ENCODE results near the gene PKD2L1.
"Not testable (repeated sequence)": the region's sequence is repeated elsewhere in the genome, so short reads cannot be mapped to it uniquely, and the experiment has no call there.

PKD2L1 gene

DNA sequence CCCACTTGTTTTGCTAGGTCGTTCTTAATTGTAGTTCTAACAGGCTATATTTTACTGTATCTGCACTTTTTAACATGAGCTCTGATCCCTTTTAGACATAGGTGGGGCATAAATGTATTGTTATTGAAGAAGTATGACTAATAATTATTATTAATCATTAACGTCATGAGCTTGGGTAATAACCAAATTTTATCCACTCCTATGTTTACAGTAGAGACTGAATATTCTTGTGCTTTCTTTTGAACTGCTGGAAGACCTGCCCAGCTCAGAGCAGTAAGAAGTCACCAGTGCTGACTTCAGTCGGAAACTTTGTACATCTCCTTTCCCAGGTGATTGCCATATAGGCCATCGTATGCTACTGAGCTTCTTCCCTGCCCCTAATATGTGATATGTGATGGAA lies 18.7 kb downstream of the PKD2L1 start:
- no peak overlapping the region for H3K4me3 ChIP-seq (ENCODE audit: low read depth, low read length)
- TF ChIP-seq, protein P1, sequence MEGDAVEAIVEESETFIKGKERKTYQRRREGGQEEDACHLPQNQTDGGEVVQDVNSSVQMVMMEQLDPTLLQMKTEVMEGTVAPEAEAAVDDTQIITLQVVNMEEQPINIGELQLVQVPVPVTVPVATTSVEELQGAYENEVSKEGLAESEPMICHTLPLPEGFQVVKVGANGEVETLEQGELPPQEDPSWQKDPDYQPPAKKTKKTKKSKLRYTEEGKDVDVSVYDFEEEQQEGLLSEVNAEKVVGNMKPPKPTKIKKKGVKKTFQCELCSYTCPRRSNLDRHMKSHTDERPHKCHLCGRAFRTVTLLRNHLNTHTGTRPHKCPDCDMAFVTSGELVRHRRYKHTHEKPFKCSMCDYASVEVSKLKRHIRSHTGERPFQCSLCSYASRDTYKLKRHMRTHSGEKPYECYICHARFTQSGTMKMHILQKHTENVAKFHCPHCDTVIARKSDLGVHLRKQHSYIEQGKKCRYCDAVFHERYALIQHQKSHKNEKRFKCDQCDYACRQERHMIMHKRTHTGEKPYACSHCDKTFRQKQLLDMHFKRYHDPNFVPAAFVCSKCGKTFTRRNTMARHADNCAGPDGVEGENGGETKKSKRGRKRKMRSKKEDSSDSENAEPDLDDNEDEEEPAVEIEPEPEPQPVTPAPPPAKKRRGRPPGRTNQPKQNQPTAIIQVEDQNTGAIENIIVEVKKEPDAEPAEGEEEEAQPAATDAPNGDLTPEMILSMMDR (IDR thresholded peaks at IDR 0.05; ENCODE audit: low read depth, low read length), result no peak

DNA sequence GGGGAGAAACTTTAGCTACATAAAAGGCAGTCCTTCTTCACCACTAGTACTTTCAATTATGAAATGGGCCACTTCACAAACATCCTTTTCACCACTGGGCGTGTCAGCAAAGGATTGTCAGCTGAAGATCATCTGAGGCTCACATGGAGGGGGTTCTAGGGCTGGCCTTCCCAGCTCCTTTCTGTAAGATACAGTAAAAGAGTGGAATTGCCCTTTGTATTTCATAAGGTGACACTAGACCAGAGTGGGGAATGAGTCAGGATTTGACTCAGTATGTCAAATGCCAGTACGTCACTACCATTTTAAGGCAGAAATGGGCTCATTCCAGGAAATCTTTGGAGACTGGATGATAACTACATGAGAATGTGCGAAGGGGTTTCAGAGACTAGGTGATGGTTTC lies 22.3 kb downstream of the PKD2L1 start:
- no peak overlapping the region for H3K4me3 ChIP-seq (ENCODE audit: low read depth, low read length)
- TF ChIP-seq, protein P1 (IDR thresholded peaks at IDR 0.05; ENCODE audit: low read depth, low read length), result no peak

DNA sequence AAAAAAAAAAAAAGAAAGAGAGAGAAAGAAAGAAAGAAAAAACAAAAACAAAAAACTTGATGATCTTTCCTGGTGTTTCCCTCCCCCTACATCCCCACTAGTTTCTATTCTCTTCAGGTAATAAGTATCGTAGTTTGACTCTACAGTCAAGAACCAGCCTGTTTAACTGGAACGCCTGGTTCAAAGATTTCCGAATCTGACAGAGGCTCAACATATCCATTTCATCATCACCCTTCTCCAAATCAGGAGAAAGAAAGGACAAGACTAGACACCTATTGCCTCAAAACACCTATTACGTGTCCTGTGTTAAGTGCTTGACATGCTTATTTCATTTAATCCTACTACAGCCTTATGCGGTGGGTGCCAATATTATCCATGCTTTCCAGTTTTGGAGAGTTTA lies 23.2 kb downstream of the PKD2L1 start:
- TF ChIP-seq, protein P1 (IDR thresholded peaks at IDR 0.05; ENCODE audit: low read depth, low read length), result no peak
- H3K4me3 ChIP-seq (ENCODE audit: low read depth, low read length), result no peak overlapping the region

DNA sequence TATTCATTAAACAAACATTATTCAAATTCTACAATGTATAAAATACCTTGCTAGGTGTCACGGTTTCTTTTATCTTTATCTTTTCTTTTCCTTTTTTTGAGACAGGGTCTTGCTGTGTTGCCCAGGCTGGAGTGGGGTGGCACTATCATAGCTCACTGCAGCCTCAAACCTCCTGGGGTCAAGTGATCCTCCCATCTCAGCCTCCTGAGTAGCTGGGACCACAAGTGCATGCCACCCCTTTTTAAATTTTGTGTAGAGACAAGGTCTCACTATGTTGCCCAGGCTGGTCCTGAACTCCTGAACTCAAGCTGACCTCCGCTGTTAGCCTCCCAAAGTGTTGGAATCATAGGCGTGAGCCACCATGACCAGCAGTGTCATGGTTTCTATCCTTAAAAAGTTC lies 25.6 kb downstream of the PKD2L1 start:
- TF ChIP-seq, protein P1 (IDR thresholded peaks at IDR 0.05; ENCODE audit: low read depth, low read length), result no peak
- no peak overlapping the region for H3K4me3 ChIP-seq (ENCODE audit: low read depth, low read length)

DNA sequence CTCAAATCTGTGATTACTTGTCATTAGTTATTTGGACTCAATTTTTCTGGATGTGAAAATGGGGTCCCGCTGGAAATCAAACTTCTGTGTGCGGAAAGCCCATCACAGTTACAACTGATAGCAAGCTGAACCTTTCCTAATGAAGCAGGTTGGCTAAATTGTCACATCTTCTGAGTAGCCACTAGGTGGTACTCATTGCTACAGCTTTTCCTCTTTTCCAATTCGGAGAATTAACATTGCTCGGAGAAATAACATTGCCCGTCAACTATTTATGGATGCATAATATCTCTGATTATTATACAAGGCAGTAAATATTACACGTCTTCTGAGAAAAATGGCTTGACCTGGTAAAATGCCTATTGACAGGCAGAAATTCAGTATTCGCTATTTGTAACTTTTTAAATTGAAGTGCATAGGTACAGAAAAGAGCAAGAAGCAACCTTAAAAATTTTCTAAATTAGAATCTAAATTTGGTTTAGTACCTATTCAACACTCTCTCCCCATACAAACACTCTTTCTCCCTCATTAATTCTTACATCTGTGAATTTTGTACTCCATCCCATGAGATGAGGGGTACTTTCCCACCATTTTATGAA lies 26.2 kb downstream of the PKD2L1 start:
- H3K4me3 ChIP-seq (ENCODE audit: low read depth, low read length), result no peak overlapping the region
- TF ChIP-seq, protein P1 (IDR thresholded peaks at IDR 0.05; ENCODE audit: low read depth, low read length), result peak; percentile 45; the same call in 1 of the 2 replicates

DNA sequence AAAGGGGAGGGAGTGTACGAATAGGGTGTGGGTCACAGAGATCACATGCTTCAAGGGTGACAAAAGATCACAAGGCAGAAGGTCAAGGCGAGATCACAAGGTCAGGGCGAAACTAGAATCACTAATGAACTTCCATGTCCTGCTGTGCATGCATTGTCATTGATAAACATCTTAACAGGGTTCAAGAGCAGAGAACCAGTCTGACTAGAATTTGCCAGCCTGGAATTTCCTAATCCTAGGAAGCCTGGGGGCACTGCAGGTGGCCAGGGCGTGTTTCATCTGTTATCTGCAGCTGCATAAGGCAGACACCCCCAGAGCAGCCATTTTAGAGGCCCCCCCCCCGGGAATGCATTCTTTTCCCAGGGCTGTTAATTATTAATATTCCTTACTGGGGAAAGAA lies 28.9 kb downstream of the PKD2L1 start:
- H3K4me3 ChIP-seq (ENCODE audit: low read depth, low read length), result not testable (repeated sequence)

DNA sequence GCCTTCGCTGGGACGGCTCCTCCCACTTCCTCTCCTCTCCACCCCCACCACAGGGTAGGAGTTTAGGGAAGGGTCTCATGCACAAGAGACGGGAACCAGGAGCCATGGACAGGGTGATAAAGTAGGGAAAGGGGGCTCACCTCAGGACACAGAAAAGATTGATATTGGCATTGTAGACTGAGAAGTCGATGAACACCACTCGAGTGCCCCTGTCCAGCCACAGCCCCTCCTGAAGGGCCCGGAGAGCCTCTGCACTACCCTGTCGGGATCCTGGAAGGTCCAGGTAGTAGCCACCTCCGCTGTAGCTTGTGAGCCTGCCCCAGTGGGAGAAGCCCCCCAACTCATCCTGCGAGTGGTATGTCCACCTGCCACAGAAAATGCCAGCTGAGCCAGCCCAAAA lies 32.8 kb downstream of the PKD2L1 start:
- no peak overlapping the region for H3K4me3 ChIP-seq (ENCODE audit: low read depth, low read length)
- TF ChIP-seq, protein P1 (IDR thresholded peaks at IDR 0.05; ENCODE audit: low read depth, low read length), result no peak

DNA sequence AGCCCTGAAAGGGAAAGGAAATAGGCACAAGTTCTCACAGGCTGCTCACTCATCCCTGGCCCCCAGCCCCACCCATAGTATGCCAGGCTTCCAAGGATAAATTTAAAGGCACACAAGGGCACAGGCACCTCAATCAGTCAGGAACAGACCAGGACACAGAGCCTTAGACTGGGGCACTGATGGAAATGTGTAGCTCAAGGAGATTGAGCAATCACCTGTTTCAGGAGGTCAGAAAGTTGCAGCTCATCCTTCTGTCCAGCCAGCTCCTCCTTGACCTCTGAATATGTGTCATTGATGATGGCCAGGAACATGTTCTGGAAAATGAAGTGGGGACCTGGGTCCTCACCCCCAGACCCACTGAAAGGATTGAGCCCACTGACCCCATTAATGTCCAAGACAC lies 37.0 kb downstream of the PKD2L1 start:
- H3K4me3 ChIP-seq (ENCODE audit: low read depth, low read length), result no peak overlapping the region
- TF ChIP-seq, protein P1 (IDR thresholded peaks at IDR 0.05; ENCODE audit: low read depth, low read length), result no peak

DNA sequence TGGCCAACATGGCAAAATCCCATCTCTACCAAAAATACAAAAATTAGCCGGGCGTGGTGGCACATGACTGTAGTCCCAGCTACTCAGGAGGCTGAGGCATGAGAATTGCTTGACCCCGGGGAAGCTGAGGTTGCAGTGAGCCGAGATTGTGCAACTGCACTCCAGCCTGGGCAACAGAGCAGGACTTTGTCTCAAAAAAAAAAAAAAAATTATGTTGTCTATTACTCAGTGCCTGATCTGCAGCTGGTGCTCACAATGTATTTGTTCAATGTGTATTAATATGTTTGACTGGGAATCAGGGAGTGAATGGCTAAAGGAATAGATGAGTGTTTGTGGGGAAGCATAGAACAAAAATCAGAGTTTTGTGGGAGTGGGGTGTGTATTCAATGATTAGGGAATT lies 37.7 kb downstream of the PKD2L1 start:
- not testable (repeated sequence) for H3K4me3 ChIP-seq (ENCODE audit: low read depth, low read length)

Measured in WI38 (cell line).